Neural cell (in vitro differentiated cells): Measurements from ENCODE around the gene HEATR9. TPM values are rescaled to one million over a fixed set of nuclear protein-coding genes. Genes with fewer than 3 reads are reported as not detected.
"Not testable (repeated sequence)": the region's sequence is repeated elsewhere in the genome, so short reads cannot be mapped to it uniquely, and the experiment has no call there.

Experiments
- H2AFZ ChIP-seq: fragments of 200-600, 300-800 bp; sonication (generic), shearing (Covaris generic); 2 replicates; pipeline ENCODE4 v1.6.0; 2014; ENCODE audit warnings: low read depth, mild to moderate bottlenecking, antibody characterized with exemption, low read length, moderate library complexity
- H3F3A ChIP-seq: fragments of 200-600 bp; shearing (Covaris generic); 2 replicates; pipeline ENCODE4 v1.6.1; 2016; ENCODE audit warnings: mild to moderate bottlenecking, moderate library complexity, mixed read lengths, antibody characterized with exemption, low read length; ENCODE audit not compliant: insufficient read depth, poor library complexity, severe bottlenecking
- H3K27ac ChIP-seq: fragments of 200-600, 300-800 bp; sonication (generic), shearing (Covaris generic); 2 replicates; pipeline ENCODE4 v1.5.1; 2014; ENCODE audit warnings: mild to moderate bottlenecking, low read length, moderate library complexity
- H3K27me3 ChIP-seq: fragments of 300-800, 200-600 bp; sonication (generic), shearing (Covaris generic); 2 replicates; pipeline ENCODE4 v1.6.0; 2014; ENCODE audit warnings: mild to moderate bottlenecking, low read depth, low read length, moderate library complexity; ENCODE audit not compliant: insufficient read depth
- H3K36me3 ChIP-seq: fragments of 300-800, 200-600 bp; sonication (generic), shearing (Covaris generic); 2 replicates; pipeline ENCODE4 v1.5.1; 2014; ENCODE audit warnings: mild to moderate bottlenecking, antibody characterized with exemption, low read length, moderate library complexity; ENCODE audit not compliant: insufficient read depth
- H3K4me2 ChIP-seq: fragments of 300-800, 200-600 bp; sonication (generic), shearing (Covaris generic); 2 replicates; pipeline ENCODE4 v1.6.0; 2014; ENCODE audit warnings: mild to moderate bottlenecking, low read length
- H3K4me3 ChIP-seq: fragments of 300-800, 200-600 bp; sonication (generic), shearing (Covaris generic); 2 replicates; pipeline ENCODE4 v1.5.1; 2014; ENCODE audit warnings: mild to moderate bottlenecking, low read length, moderate library complexity
- H3K79me2 ChIP-seq: fragments of 200-600 bp; shearing (Covaris generic); replicated peaks from 2 replicates; pipeline ENCODE4 v1.6.0; 2014; ENCODE audit warnings: mild to moderate bottlenecking, low read length, moderate library complexity; ENCODE audit not compliant: insufficient read depth
- H3K9ac ChIP-seq: fragments of 300-800, 200-600 bp; sonication (generic), shearing (Covaris generic); 2 replicates; pipeline ENCODE4 v1.6.1; 2016; ENCODE audit warnings: mild to moderate bottlenecking, low read length, mixed read lengths
- H3K9me2 ChIP-seq: fragments of 200-600 bp; shearing (Covaris generic); 2 replicates; pipeline ENCODE4 v1.6.1; 2016; ENCODE audit warnings: mild to moderate bottlenecking, low read length, mixed read lengths; ENCODE audit not compliant: insufficient read depth
- H3K9me3 ChIP-seq: fragments of 200-600, 300-800 bp; sonication (generic), shearing (Covaris generic); 2 replicates; pipeline ENCODE4 v1.6.1; 2016; ENCODE audit warnings: mild to moderate bottlenecking, mixed run types, low read length, moderate library complexity, mixed read lengths
- H4K20me1 ChIP-seq: fragments of 200-600 bp; shearing (Covaris generic); 2 replicates; pipeline ENCODE4 v1.6.1; 2016; ENCODE audit warnings: mild to moderate bottlenecking, mixed run types; ENCODE audit not compliant: insufficient read depth
- CTCF ChIP-seq: fragments of 450-650 bp; IDR thresholded peaks from 2 replicates; pipeline ENCODE4 v1.5.1; 2014; ENCODE audit warnings: antibody characterized with exemption, mild to moderate bottlenecking, moderate library complexity; ENCODE audit not compliant: poor library complexity, severe bottlenecking
- EP300 ChIP-seq: fragments of 450-650 bp; conservative IDR thresholded peaks from 2 replicates; pipeline ENCODE4 v1.6.1; 2014; ENCODE audit warnings: antibody characterized with exemption, mild to moderate bottlenecking, moderate library complexity; ENCODE audit not compliant: poor library complexity, severe bottlenecking
- EZH2 ChIP-seq: fragments of 200-600, 300-800 bp; shearing (Covaris generic), sonication (generic); IDR thresholded peaks from 2 replicates; pipeline ENCODE4 v1.6.1; 2014; ENCODE audit warnings: antibody characterized with exemption, low read length, borderline replicate concordance, mild to moderate bottlenecking; ENCODE audit not compliant: insufficient read depth, poor library complexity, severe bottlenecking
- MXI1 ChIP-seq: fragments of 450-650 bp; conservative IDR thresholded peaks from 2 replicates; pipeline ENCODE4 v1.6.1; 2014; ENCODE audit warnings: antibody characterized with exemption, mild to moderate bottlenecking; ENCODE audit not compliant: poor library complexity, severe bottlenecking
- POLR2AphosphoS5 ChIP-seq: IDR thresholded peaks from 2 replicates; pipeline ENCODE4 v1.6.1; 2012
- RAD21 ChIP-seq: fragments of 450-650 bp; conservative IDR thresholded peaks from 2 replicates; pipeline ENCODE4 v1.6.1; 2014; ENCODE audit warnings: antibody characterized with exemption, mild to moderate bottlenecking, moderate library complexity
- REST ChIP-seq: IDR thresholded peaks from 2 replicates; pipeline ENCODE4 v1.6.1; 2012; ENCODE audit warnings: borderline replicate concordance
- SMC3 ChIP-seq: fragments of 450-650 bp; conservative IDR thresholded peaks from 2 replicates; pipeline ENCODE4 v1.6.1; 2014; ENCODE audit warnings: antibody characterized with exemption, mild to moderate bottlenecking, moderate library complexity; ENCODE audit not compliant: poor library complexity
- TAF1 ChIP-seq: IDR thresholded peaks from 2 replicates; pipeline ENCODE4 v1.6.1; 2012; ENCODE audit warnings: low read depth
- polyA plus RNA-seq: library from polyadenylated mRNA; depleted of rRNA; stranded (reverse); fragments of >200 nt; gene quantifications from 2 replicates; pipeline ENCODE4 v1.2.3, GENCODE V29; 2014

HEATR9 gene
- polyA plus RNA-seq, 1 donor from 2014 or later = not detected

- no peak overlapping the region for H3K27ac ChIP-seq
- H3K36me3 ChIP-seq = no peaks in the 10 kb centered on the region
- TF ChIP-seq POLR2AphosphoS5 (no peak), CTCF (no peak), EP300 (no peak), EZH2 (no peak), REST (no peak), RAD21 (no peak), SMC3 (no peak), MXI1 (no peak), TAF1 (no peak)
- H3K9ac ChIP-seq = no peak overlapping the region
- no peak overlapping the region for H3K4me3 ChIP-seq
- H3F3A ChIP-seq = no peaks in the 10 kb centered on the region
- H3K9me3 ChIP-seq = no peaks in the 10 kb centered on the region
- no peak overlapping the region for H2AFZ ChIP-seq
- no peaks in the 10 kb centered on the region for H4K20me1 ChIP-seq
- H3K9me2 ChIP-seq = no peaks in the 10 kb centered on the region
- no peaks in the 10 kb centered on the region for H3K27me3 ChIP-seq
- H3K79me2 ChIP-seq = no peaks in the 10 kb centered on the region
- no peak overlapping the region for H3K4me2 ChIP-seq
Observed at GRCh38 chr17:35898283-35899070, 29.8 kb upstream of the HEATR9 start.

DNA sequence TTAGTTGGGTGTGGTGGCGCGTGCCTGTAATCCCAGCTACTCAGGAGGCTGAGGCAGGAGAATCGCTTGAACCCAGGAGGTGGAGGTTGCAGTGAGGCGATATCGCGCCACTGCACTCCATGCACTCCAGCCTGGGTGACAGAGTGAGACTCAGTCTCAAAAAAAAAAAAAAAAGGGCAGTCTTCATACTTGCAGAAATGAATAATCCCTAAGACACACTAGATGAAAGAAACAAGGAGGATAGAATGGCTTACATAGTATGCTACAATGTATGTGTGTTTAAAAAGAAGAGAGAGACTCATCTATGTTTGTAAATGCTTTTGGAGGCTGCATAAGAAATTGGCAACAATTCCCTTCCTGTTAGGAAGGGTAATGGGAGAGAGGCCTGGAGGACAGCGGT, 29.1 kb upstream of the HEATR9 start:
- not testable (repeated sequence) for H3F3A ChIP-seq, H2AFZ ChIP-seq, H3K27me3 ChIP-seq, H3K4me3 ChIP-seq, H3K9me2 ChIP-seq, H3K9ac ChIP-seq, H3K9me3 ChIP-seq, H4K20me1 ChIP-seq, H3K27ac ChIP-seq, H3K4me2 ChIP-seq, H3K79me2 ChIP-seq, H3K36me3 ChIP-seq
